ENCODE results near the gene TGFBI.

GRCh38 chr5:136058972-136059354 lies 30.2 kb downstream of the TGFBI start:
- TF ChIP-seq CTCF (IDR thresholded peaks at IDR 0.05; ENCODE audit: borderline replicate concordance, extremely low read depth, low read length, poor library complexity, severe bottlenecking) = no peak
- TF ChIP-seq EZH2 (IDR thresholded peaks at IDR 0.05; ENCODE audit: borderline replicate concordance, low read depth, low read length, severe bottlenecking) = no peak

Measured in DND-41 (cell line).